OCI-LY3 (cell line): ENCODE results near the gene TECR.
"Not testable (repeated sequence)": the region's sequence is repeated elsewhere in the genome, so short reads cannot be mapped to it uniquely, and the experiment has no call there.

Experiments used
- H2AFZ ChIP-seq: fragments of 200-600, 300-600 bp; shearing (Covaris generic); 2 replicates; pipeline ENCODE4 v1.6.0; 2014; ENCODE audit warnings: antibody characterized with exemption, low read depth, low read length
- H3K27ac ChIP-seq: fragments of 200-600, 300-600 bp; sonication (generic); 2 replicates; pipeline ENCODE4 v1.5.1; 2014; ENCODE audit warnings: mild to moderate bottlenecking, low read length, moderate library complexity, mixed read lengths
- H3K27me3 ChIP-seq: fragments of 200-600, 300-600 bp; sonication (generic); 2 replicates; pipeline ENCODE4 v1.6.1; 2014; ENCODE audit warnings: low read depth, low read length, mixed read lengths
- H3K36me3 ChIP-seq: fragments of 200-600, 300-600 bp; sonication (generic); replicated peaks from 2 replicates; pipeline ENCODE3; 2014; ENCODE audit warnings: low read depth, low read length, mixed read lengths
- H3K4me1 ChIP-seq: fragments of 300-600, 200-600 bp; sonication (generic); 2 replicates; pipeline ENCODE4 v1.6.1; 2014; ENCODE audit warnings: low read length, mixed read lengths
- H3K4me2 ChIP-seq: fragments of 200-600, 300-600 bp; sonication (generic); 2 replicates; pipeline ENCODE4 v1.6.1; 2014; ENCODE audit warnings: low read length, mixed read lengths
- H3K4me3 ChIP-seq: fragments of 300-600, 200-600 bp; sonication (generic); 2 replicates; pipeline ENCODE4 v1.5.1; 2014; ENCODE audit warnings: antibody characterized with exemption, mild to moderate bottlenecking, low read length, moderate library complexity
- H3K79me2 ChIP-seq: fragments of 300-600, 200-600 bp; shearing (Covaris generic); 2 replicates; pipeline ENCODE4 v1.6.1; 2014; ENCODE audit warnings: mild to moderate bottlenecking, low read length, mixed read lengths
- H3K9ac ChIP-seq: fragments of 300-600, 200-600 bp; shearing (Covaris generic); 2 replicates; pipeline ENCODE4 v1.6.0; 2014; ENCODE audit warnings: mild to moderate bottlenecking, low read length, moderate library complexity
- H3K9me3 ChIP-seq: fragments of 200-600, 300-600 bp; shearing (Covaris generic); 2 replicates; pipeline ENCODE4 v1.6.1; 2014; ENCODE audit warnings: low read length, mixed read lengths; ENCODE audit not compliant: insufficient read depth
- H4K20me1 ChIP-seq: fragments of 200-600, 300-600 bp; sonication (generic); 2 replicates; pipeline ENCODE4 v1.6.1; 2016; ENCODE audit warnings: low read length, mixed read lengths; ENCODE audit not compliant: insufficient read depth
- CTCF ChIP-seq: fragments of 200-600, 300-600 bp; sonication (generic); IDR thresholded peaks from 2 replicates; pipeline ENCODE4 v1.5.1; 2014; ENCODE audit warnings: antibody characterized with exemption, low read length, low read depth
- EZH2phosphoT487 ChIP-seq: fragments of 200-600 bp; shearing (Covaris generic); IDR thresholded peaks from 2 replicates; pipeline ENCODE4 v1.6.1; 2018; ENCODE audit warnings: antibody characterized with exemption, mixed run types, low read depth

The TECR gene

DNA sequence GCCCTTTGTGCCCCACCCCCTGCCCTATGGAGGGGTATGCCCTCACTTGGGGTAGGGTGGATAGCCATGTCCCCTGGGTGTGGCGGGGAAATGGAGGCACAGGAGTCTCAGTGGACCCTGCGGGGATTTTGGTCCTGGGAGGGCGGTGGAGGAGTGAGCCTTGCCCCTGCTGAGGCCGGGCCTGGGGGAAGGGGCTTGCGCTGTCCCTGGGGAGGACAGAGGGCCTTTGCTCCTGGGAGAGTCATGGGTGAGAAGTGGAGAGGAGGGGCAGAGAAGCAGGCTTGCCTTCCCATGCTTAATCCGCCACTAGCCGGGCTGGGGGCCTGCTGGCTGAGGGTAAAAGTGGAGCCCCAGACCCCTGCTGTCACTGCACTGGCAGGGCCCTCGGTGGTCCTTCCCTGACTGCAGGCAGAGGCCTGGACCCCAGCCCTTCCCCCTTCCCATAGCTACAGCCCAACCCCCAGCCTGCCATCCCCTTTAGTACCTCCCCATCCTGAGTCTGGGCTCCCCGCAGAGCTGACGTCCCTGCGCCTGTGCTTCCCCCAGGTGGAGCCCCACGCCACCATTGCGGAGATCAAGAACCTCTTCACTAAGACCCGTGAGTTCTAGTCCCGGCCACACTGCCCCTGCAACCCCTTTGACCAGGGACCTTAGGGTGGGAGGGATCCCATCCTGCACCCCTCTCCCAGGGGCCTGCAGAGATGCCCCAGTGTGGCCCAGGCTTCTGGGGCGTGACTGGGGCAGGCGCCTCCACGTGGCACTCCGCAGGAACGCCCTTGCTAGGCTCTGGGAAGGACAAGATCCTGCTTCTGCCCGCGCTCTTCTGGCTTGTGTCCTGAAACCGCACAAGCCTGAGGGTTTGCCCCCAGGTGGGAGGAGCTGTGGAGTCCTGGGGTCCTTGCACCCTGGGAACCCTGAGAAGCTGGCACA is 33.5 kb downstream of the TECR start:
- H2AFZ ChIP-seq: no peak overlapping the region
- no peak overlapping the region for H3K4me2 ChIP-seq
- no peak overlapping the region for H3K9ac ChIP-seq
- TF ChIP-seq EZH2phosphoT487: no peak
- TF ChIP-seq CTCF: no peak
- H3K27ac ChIP-seq: no peak overlapping the region
- no peaks in the 10 kb centered on the region for H3K27me3 ChIP-seq
- H3K79me2 ChIP-seq: peaks cover 38% of the 10 kb centered on the region
- no peaks in the 10 kb centered on the region for H3K4me1 ChIP-seq
- no peaks in the 10 kb centered on the region for H3K9me3 ChIP-seq
- H4K20me1 ChIP-seq: peaks cover 63% of the 10 kb centered on the region
- H3K36me3 ChIP-seq: peaks cover 28% of the 10 kb centered on the region
- no peak overlapping the region for H3K4me3 ChIP-seq

- Histone ChIP-seq H3K9me3 (no peaks in the 10 kb centered on the region), H3K4me3 (no peak overlapping the region), H3K4me1 (no peaks in the 10 kb centered on the region), H3K27me3 (no peaks in the 10 kb centered on the region), H3K79me2 (peaks cover 35% of the 10 kb centered on the region), H3K9ac (no peak overlapping the region), H3K4me2 (no peak overlapping the region), H4K20me1 (peaks cover 57% of the 10 kb centered on the region), H3K27ac (no peak overlapping the region), H3K36me3 (peaks cover 31% of the 10 kb centered on the region), H2AFZ (no peak overlapping the region)
- TF ChIP-seq EZH2phosphoT487: no peak
These were observed 34.2 kb downstream of the TECR start for GRCh38 chr19:14563590-14563926.

- no peaks in the 10 kb centered on the region for H3K27me3 ChIP-seq
- peaks cover 51% of the 10 kb centered on the region for H4K20me1 ChIP-seq
- no peak overlapping the region for H3K4me3 ChIP-seq
- H3K79me2 ChIP-seq: peaks cover 30% of the 10 kb centered on the region
- no peak overlapping the region for H2AFZ ChIP-seq
- H3K36me3 ChIP-seq: peaks cover 28% of the 10 kb centered on the region
- H3K9me3 ChIP-seq: no peaks in the 10 kb centered on the region
- no peak overlapping the region for H3K27ac ChIP-seq
- no peak overlapping the region for H3K9ac ChIP-seq
- H3K4me2 ChIP-seq: no peak overlapping the region
- TF ChIP-seq CTCF: no peak
- TF ChIP-seq EZH2phosphoT487: no peak
- no peaks in the 10 kb centered on the region for H3K4me1 ChIP-seq
These were observed 34.7 kb downstream of the TECR start for GRCh38 chr19:14563989-14564651.

DNA sequence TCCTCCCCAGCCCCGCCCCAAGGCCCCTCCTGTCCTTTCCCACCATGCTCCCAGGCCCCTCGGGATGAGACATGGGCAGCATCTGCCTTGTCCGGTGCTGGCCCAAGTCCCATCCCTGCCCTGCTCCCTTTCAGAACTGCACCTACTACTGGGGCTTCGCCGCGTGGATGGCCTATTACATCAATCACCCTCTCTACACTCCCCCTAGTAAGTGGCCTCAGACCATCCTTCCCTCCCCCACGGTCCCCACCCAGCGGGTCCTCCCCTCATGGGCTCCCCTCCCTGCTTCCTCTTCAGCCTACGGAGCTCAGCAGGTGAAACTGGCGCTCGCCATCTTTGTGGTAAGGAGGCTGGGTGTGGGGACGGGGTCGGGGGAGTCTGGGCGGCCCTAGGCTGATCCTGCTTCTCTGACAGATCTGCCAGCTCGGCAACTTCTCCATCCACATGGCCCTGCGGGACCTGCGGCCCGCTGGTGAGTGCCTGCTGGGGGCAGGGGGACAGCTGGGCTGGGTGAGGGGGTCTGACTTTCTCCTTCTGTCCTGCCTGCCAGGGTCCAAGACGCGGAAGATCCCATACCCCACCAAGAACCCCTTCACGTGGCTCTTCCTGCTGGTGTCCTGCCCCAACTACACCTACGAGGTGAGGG is 35.4 kb downstream of the TECR start:
- not testable (repeated sequence) for H3K4me2 ChIP-seq
- Histone ChIP-seq H4K20me1 (peaks cover 50% of the 10 kb centered on the region), H3K36me3 (peaks cover 32% of the 10 kb centered on the region)

More for the DNA sequence above, 35.4 kb downstream of the TECR start:
- H3K79me2 ChIP-seq: peaks cover 31% of the 10 kb centered on the region
- not testable (repeated sequence) for H3K9ac ChIP-seq, H3K27ac ChIP-seq, H3K4me1 ChIP-seq, H2AFZ ChIP-seq, H3K9me3 ChIP-seq, H3K27me3 ChIP-seq, H3K4me3 ChIP-seq
